Mononuclear cell (primary cell): Measurements from ENCODE around the gene OR2A25. TPM values are rescaled to one million over a fixed set of nuclear protein-coding genes. Genes with fewer than 3 reads are reported as not detected.

Source experiments
- H3K27me3 ChIP-seq: 2 replicates; pipeline ENCODE4 v1.6.0; 2011; ENCODE audit warnings: low read length, control low read depth; ENCODE audit not compliant: insufficient read depth
- H3K4me1 ChIP-seq: 2 replicates; pipeline ENCODE4 v1.5.1; 2011; ENCODE audit warnings: mild to moderate bottlenecking, low read length, control low read depth; ENCODE audit not compliant: insufficient read depth
- H3K4me3 ChIP-seq: 2 replicates; pipeline ENCODE4 v1.5.1; 2011; ENCODE audit warnings: mild to moderate bottlenecking, low read length, moderate library complexity
- H3K9me3 ChIP-seq: 2 replicates; pipeline ENCODE4 v1.5.1; 2011; ENCODE audit warnings: low read depth, mild to moderate bottlenecking, control low read depth, low read length
- total RNA-seq: library from RNA; depleted of rRNA; stranded (reverse); fragments of >200 nt; gene quantifications from one replicate; pipeline ENCODE4 v1.2.3, GENCODE V29; 2012

Gene OR2A25
- total RNA-seq, 1 donor, result not detected

DNA sequence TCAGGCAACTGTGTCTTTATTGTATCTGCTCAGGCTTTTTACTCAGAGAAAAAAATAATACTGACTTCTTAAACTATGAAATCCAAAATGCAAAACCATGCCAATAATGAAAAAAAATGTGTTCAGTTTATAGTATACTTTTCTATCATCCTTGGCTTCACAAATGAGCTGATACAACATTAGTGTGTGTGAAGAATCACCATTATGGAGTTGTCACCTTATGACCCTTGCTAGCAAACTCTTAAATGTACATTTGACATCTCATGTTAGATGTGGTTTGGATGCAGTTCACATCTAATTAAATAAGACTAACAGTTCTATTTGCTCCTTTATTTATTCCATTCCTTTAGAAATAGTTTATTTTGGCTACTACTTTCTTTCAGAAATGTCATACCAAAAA lies 35.6 kb downstream of the OR2A25 start:
- Histone ChIP-seq H3K4me3 (no peak overlapping the region), H3K4me1 (no peaks in the 10 kb centered on the region), H3K27me3 (no peaks in the 10 kb centered on the region), H3K9me3 (no peaks in the 10 kb centered on the region)

GRCh38 chr7:144109283-144109682 lies 39.7 kb downstream of the OR2A25 start, which contains the start of gene OR2A2:
Gene OR2A2, plus strand, starts transcription at chr7:144109583. Its CDS starts 0 bp downstream, at chr7:144109583.
- H3K4me1 ChIP-seq, result no peaks in the 10 kb centered on the region
- H3K9me3 ChIP-seq, result no peaks in the 10 kb centered on the region
- no peak within 1 kb of the TSS for H3K4me3 ChIP-seq
- H3K27me3 ChIP-seq, result no peaks in the 10 kb centered on the region

GRCh38 chr7:144110272-144110671 lies 40.7 kb downstream of the OR2A25 start:
- no peaks in the 10 kb centered on the region for H3K27me3 ChIP-seq
- no peak overlapping the region for H3K4me3 ChIP-seq
- H3K9me3 ChIP-seq, result no peaks in the 10 kb centered on the region
- no peaks in the 10 kb centered on the region for H3K4me1 ChIP-seq

- Histone ChIP-seq H3K4me3 (no peak overlapping the region), H3K27me3 (no peaks in the 10 kb centered on the region), H3K9me3 (no peaks in the 10 kb centered on the region), H3K4me1 (no peaks in the 10 kb centered on the region)
Measured at GRCh38 chr7:144113651-144114050, 44.0 kb downstream of the OR2A25 start.

DNA sequence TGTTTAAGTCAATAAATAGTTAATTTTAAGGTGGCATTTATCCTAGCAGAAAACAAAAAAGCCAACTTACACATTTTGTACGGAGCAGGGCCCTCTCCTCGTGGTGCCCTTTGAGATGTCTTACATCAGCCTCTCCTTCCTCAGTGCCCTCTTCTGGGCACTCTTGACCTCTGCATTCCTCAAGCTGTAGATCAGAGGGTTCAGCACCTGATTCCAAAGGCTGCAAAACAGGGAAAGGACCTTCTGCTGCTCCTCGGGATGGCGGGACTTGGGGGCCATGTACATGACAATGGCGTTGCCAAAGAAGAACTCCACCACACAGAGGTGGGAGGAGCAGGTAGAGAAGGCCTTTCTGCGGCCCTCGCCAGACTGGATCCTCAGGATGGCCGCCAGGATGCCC lies 48.7 kb downstream of the OR2A25 start:
- no peaks in the 10 kb centered on the region for H3K27me3 ChIP-seq
- no peaks in the 10 kb centered on the region for H3K9me3 ChIP-seq
- H3K4me1 ChIP-seq, result no peaks in the 10 kb centered on the region
- H3K4me3 ChIP-seq, result no peak overlapping the region

DNA sequence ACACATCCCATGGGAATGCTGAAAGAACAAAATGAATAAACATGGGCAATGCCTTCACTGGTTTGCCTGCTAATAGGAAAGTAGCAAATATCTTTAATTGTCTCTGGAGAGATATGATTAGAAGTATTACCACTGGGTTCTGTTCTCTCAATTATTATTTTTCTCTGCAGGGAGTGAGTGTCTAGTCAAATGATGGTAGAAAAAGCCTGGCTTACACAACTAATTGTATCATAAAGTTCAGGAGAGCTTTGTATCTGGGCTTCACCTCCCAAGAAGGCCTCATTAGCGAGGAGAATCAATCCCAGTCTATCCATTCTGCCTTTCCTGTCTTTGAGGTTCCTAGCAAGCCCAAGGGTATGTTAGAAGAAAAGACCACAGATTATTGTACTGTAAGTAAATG lies 53.3 kb downstream of the OR2A25 start, which contains the start of gene OR2A14:
TSS of gene OR2A14 (plus strand) at position 301 of the 400 bp plus-strand sequence. CDS start 5,937 bp downstream, outside the sequence.
- Histone ChIP-seq H3K9me3 (no peaks in the 10 kb centered on the region), H3K4me3 (no peak within 1 kb of the TSS), H3K27me3 (no peaks in the 10 kb centered on the region), H3K4me1 (no peaks in the 10 kb centered on the region)

Other genes with a start within 250 kb of the OR2A25 start
- 6.0 TPM for gene TCAF1, start 167.6 kb upstream of the OR2A25 start, total RNA-seq
- not detected for gene OR2F2, start 134.6 kb upstream of the OR2A25 start, total RNA-seq
- gene OR2F1, start 115.0 kb upstream of the OR2A25 start, total RNA-seq, result under 0.01 TPM
- gene OR6B1, start 69.5 kb upstream of the OR2A25 start, total RNA-seq, result under 0.01 TPM
- gene OR2A5, start 20.9 kb upstream of the OR2A25 start, total RNA-seq, result under 0.01 TPM
- gene OR2A12, start 16.5 kb downstream of the OR2A25 start, total RNA-seq, result not detected
- not detected for gene OR2A2, start 39.8 kb downstream of the OR2A25 start, total RNA-seq
- not detected for gene OR2A14, start 53.4 kb downstream of the OR2A25 start, total RNA-seq
- gene CTAGE4, start 113.7 kb downstream of the OR2A25 start, total RNA-seq, result 2.0 TPM
- gene ARHGEF35, start 126.0 kb downstream of the OR2A25 start, total RNA-seq, result 1.2 TPM
- 0.10 TPM for gene OR2A42, start 169.8 kb downstream of the OR2A25 start, total RNA-seq
- gene OR2A7, start 195.0 kb downstream of the OR2A25 start, total RNA-seq, result 3.6 TPM
- 0.73 TPM for gene CTAGE8, start 199.5 kb downstream of the OR2A25 start, total RNA-seq
- gene OR2A1, start 242.6 kb downstream of the OR2A25 start, total RNA-seq, result not detected